Adrenal gland (tissue), 5 donors: ENCODE data around the gene RAD51B.

Experiments
- CTCF ChIP-seq, 6 experiments: fragments of 450-650 bp in 4 of 6; fragments of 200-600 bp in 2 of 6; sonication (generic) in 1 of 6; IDR thresholded peaks; 1 replicate in 5 of 6; 2 replicates in 1 of 6; pipeline versions ENCODE4 v1.5.1 to v1.8.0; 2016 to 2021; ENCODE audit warnings: antibody characterized with exemption in 6 of 6, mild to moderate bottlenecking in 2 of 6, moderate library complexity in 1 of 6
- POLR2A ChIP-seq, 2 donors: fragments of 450-650 bp; IDR thresholded peaks; one replicate each; pipeline ENCODE4 v1.6.1; 2017; ENCODE audit warnings: antibody characterized with exemption in 2 of 2, mild to moderate bottlenecking in 2 of 2, moderate library complexity in 1 of 2
- donor health status: DM: no; HTN: no; CAD: no.

- TF ChIP-seq POLR2A (IDR thresholded peaks at IDR 0.05) (no peak), CTCF (IDR thresholded peaks at IDR 0.05) (no peak)
These were observed 493.5 kb downstream of the RAD51B start for GRCh38 chr14:68312884-68313610.
